Umbilical cord (tissue), 2 donors: ENCODE results near the gene DDX60. TPM values are rescaled to one million over a fixed set of nuclear protein-coding genes. Genes with fewer than 3 reads are reported as not detected.

Experiments used
- DNase-seq: peaks from one replicate; pipeline ENCODE4 v3.0.0-alpha.2; 2015; ENCODE audit warnings: low spot score
- total RNA-seq: library from RNA; depleted of rRNA; stranded (reverse); fragments of >200 nt; gene quantifications from one replicate; pipeline ENCODE4 v1.2.3, GENCODE V29; 2014; ENCODE audit warnings: low replicate concordance; ENCODE audit not compliant: insufficient read depth

Gene DDX60
- total RNA-seq, 1 donor from 2014 or later, result 22.9 TPM

GRCh38 chr4:168203233-168203911, 115.2 kb downstream of the DDX60 start:
- DNase-seq, result no peak

GRCh38 chr4:168200685-168201084, 117.9 kb downstream of the DDX60 start:
- DNase-seq, result no peak

DNA sequence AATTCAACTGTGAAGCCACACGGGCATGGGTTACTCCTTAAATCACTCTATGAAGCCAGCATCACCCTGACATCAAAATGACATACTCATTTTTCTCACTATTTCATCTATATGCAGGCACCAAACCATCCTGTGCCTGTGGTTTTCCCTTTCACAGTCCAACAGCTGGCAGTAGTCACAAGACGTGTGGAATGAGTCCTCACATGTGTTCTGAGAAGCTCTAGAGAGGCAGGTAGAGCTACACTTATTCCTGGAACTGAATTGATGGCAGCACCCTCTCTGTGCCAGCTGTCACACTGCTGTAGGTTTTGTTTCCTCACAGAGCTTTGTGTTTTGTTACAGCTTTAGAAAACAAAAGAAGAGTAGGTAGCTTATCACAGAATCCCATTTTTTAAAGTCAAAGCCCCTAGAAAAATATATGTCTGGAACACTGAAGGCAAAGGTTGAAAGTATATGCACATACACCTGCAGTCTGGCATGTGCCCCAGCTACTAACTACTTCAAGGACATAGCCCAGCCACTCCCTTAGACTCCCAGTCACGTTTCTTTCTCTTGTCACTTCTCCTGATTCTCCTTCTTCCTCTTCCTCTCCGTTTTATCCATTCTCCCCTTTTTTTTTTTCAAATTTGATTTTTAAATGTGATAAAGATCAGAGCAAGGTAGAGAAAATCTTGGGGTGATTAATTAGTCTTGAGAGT, 119.1 kb downstream of the DDX60 start:
- no peak for DNase-seq

DNA sequence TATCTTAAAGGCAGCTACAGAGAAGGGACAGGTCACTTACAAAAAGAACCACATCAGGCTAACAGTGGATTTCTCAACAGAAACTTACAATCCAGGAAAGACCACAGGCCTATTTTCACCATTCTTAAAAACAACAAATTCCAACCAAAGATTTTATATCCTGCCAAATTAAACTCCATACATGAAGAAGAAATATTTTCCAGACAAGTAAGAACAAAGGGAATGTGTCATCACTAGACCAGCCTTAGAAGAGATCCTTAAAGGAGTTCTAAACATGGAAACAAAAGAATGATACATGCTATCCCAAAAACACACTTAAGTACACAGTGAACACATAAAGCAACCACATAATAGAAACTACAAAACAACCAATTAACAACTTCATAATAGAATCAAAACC, 120.6 kb downstream of the DDX60 start:
- no peak for DNase-seq

- DNase-seq, result no peak
Observed at GRCh38 chr4:168188754-168189153, 129.8 kb downstream of the DDX60 start.

- DNase-seq, result peak; percentile 46
Observed at GRCh38 chr4:168183717-168184571, 134.6 kb downstream of the DDX60 start.

- DNase-seq, result no peak
Observed at GRCh38 chr4:168177546-168178149, 140.9 kb downstream of the DDX60 start.

- no peak for DNase-seq
Observed at GRCh38 chr4:168174308-168174707, 144.2 kb downstream of the DDX60 start.

DNA sequence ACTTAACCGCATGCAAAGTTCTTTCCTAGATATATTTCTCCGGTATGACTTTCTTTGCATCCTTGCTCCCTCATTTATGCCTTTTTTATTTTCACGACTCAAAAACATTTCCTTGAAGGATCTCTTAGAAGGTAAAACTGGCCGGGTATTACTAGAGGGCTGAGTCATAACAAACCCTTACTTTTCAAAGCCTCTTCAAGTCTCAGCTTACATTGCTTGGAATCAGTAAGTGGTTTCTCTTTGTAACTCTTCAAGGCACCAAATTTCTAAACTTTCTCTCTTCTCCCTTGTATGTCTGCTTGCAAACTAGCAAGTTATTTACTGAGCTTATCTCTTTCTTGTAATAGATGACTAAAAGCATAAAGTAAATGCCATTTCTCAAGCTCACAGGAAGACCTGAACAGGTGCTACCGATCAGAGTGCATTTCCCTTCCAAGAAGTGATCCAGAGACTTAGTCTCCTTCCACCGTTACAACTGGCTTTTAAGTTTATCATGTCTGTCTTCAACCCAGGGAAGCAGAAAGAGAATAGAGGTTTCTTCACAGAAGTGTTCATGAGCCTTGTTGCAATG, 150.8 kb downstream of the DDX60 start:
- peak; percentile 10 for DNase-seq

Other genes starting within 250 kb of the DDX60 start
- not detected for gene ANXA10, start 226.2 kb downstream of the DDX60 start, total RNA-seq
- 16.1 TPM for gene DDX60L, start 161.7 kb upstream of the DDX60 start, total RNA-seq
- gene PALLD, start 178.3 kb upstream of the DDX60 start, total RNA-seq, result 441 TPM